Mucosa of stomach (tissue), 1 donor: Measurements from ENCODE around the gene PNPLA1.
A peak's percentile ranks its signal among the peaks of the same experiment; 100 is the strongest.
"Not testable (repeated sequence)": the region's sequence is repeated elsewhere in the genome, so short reads cannot be mapped to it uniquely, and the experiment has no call there.

ENCODE experiments used
- H3K27me3 ChIP-seq: one replicate; pipeline ENCODE4 v1.7.0; 2013; ENCODE audit warnings: mild to moderate bottlenecking, low read length; ENCODE audit not compliant: control insufficient read depth, insufficient read depth
- H3K36me3 ChIP-seq: one replicate; pipeline ENCODE4 v1.7.0; 2013; ENCODE audit warnings: low read length; ENCODE audit not compliant: control insufficient read depth, insufficient read depth
- H3K4me1 ChIP-seq: one replicate; pipeline ENCODE4 v1.7.0; 2013; ENCODE audit warnings: mild to moderate bottlenecking, low read length; ENCODE audit not compliant: control insufficient read depth, insufficient read depth
- H3K4me3 ChIP-seq: one replicate; pipeline ENCODE4 v1.7.0; 2013; ENCODE audit warnings: low read length
- H3K9ac ChIP-seq: one replicate; pipeline ENCODE4 v1.7.0; 2013; ENCODE audit warnings: mild to moderate bottlenecking, low read length, moderate library complexity
- H3K9me3 ChIP-seq: one replicate; pipeline ENCODE4 v1.7.0; 2013; ENCODE audit warnings: mild to moderate bottlenecking, low read length, moderate library complexity; ENCODE audit not compliant: control insufficient read depth
- donor health status: Pancreatic carcinoma.

PNPLA1 gene

DNA sequence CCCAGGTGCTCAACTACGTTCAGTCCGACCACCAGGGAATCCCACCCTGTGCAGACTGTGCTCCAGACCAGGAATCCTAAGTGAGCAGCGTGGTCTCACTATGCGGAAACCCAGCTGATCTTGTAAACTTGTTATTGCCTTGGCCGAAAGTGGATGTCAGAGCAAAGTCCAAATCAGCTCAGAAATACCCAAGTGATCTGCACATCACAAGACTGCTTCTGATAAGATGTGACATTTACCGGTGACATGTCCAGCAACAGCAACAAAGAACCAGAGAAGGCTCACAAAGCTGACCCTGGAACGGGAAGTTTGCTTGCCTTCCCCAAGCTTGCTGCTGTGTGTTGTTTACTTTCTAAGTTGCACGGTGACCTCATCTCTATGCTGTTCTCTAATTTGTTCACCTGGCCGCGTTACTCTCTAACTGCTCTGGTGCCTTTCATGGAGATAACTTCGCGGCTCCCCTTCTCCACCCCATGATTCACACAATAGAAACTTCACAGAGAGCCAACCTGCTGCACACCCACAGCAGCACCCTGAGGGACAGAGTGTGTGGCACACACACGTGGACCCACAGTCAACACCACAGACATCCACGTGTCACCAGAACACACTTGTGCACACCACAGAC lies 65.1 kb downstream of the PNPLA1 start:
- no peaks in the 10 kb centered on the region for H3K36me3 ChIP-seq
- peaks cover 33% of the 10 kb centered on the region for H3K4me1 ChIP-seq
- no peaks in the 10 kb centered on the region for H3K27me3 ChIP-seq
- no peaks in the 10 kb centered on the region for H3K9me3 ChIP-seq
- H3K4me3 ChIP-seq: peak overlapping the region; percentile 2
- peak overlapping the region; percentile 56 for H3K9ac ChIP-seq

DNA sequence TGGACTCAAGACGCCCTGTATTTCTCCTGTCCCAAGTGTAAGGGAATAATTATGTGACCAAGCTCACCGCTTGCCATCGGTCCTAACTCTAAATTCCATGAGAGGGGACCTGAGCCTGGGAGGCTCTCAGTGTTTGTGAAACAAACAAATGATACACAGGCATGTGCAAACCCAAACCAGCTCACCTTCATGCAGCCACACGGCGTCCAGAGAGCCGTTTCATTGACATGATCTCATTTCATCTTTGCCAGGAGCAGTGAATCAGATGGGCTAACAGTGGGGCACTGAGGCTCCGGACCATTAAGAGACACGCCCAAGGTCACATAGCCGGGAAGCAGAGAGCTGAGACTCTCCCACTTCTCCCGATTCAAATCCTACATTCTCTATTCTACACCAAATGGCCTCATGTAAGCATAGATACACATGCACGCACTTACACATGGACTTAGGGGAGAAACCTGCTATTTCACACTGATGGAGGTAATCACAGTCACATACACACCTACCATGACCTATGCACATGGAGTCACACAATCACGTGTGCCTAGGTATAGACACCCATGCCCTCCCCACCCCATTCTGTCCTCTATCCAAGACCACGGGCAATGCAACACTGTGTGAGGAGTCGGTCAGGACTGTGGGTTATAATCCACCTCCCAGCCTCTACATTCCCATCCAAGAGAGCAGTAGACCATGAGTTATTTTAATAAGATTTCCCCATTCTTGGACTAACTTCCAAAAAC lies 65.8 kb downstream of the PNPLA1 start:
- Histone ChIP-seq H3K4me3 (peak overlapping the region; percentile 2), H3K4me1 (peaks cover 40% of the 10 kb centered on the region), H3K9ac (peak overlapping the region; percentile 30)

DNA sequence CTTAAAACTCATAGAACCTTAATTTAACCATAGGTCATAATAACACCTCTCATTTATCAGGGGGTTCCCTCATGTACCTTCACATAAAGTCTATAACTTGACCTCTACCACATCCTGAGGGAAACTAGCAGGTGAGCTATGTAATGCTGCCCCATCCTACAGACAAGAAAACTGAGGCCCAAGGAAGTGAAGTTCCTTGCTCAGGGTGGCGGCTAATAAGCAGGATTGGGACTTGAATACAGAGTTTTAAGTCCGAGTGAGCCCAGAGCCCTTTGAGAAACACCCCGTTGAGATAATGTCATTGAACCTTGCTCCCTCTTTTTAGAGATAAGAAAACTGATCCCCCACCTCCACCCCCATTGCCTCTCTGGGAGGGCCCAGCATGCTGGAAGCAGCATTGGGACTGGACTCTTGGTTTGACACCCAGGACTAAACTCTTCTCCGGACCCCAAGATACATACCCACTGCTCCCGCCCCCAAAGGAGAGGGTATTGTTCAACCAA lies 66.4 kb downstream of the PNPLA1 start:
- H3K27me3 ChIP-seq: no peaks in the 10 kb centered on the region

More for the DNA sequence above, 65.8 kb downstream of the PNPLA1 start:
- no peaks in the 10 kb centered on the region for H3K27me3 ChIP-seq
- H3K36me3 ChIP-seq: no peaks in the 10 kb centered on the region
- H3K9me3 ChIP-seq: no peaks in the 10 kb centered on the region

GRCh38 chr6:36336779-36337241 lies 67.0 kb downstream of the PNPLA1 start, which contains the start of gene BNIP5:
Gene BNIP5 (minus strand): TSS chr6:36336888. CDS start chr6:36330690, 6,198 bp downstream.
- peak within 1 kb of the TSS; percentile 30 for H3K9ac ChIP-seq

More for the DNA sequence above, 66.4 kb downstream of the PNPLA1 start:
- H3K36me3 ChIP-seq: no peaks in the 10 kb centered on the region
- H3K9me3 ChIP-seq: no peaks in the 10 kb centered on the region
- H3K9ac ChIP-seq: no peak overlapping the region
- H3K4me1 ChIP-seq: peaks cover 44% of the 10 kb centered on the region
- no peak overlapping the region for H3K4me3 ChIP-seq

GRCh38 chr6:36337814-36338213 lies 68.0 kb downstream of the PNPLA1 start:
- H3K9me3 ChIP-seq: no peaks in the 10 kb centered on the region
- peaks cover 44% of the 10 kb centered on the region for H3K4me1 ChIP-seq
- H3K9ac ChIP-seq: no peak overlapping the region
- H3K36me3 ChIP-seq: no peaks in the 10 kb centered on the region
- H3K27me3 ChIP-seq: no peaks in the 10 kb centered on the region
- H3K4me3 ChIP-seq: no peak overlapping the region

More at GRCh38 chr6:36336779-36337241, 67.0 kb downstream of the PNPLA1 start, which contains the start of gene BNIP5:
- H3K4me1 ChIP-seq: peaks cover 44% of the 10 kb centered on the region
- H3K4me3 ChIP-seq: peak within 1 kb of the TSS; percentile 2
- no peaks in the 10 kb centered on the region for H3K9me3 ChIP-seq
- no peaks in the 10 kb centered on the region for H3K27me3 ChIP-seq
- no peaks in the 10 kb centered on the region for H3K36me3 ChIP-seq

DNA sequence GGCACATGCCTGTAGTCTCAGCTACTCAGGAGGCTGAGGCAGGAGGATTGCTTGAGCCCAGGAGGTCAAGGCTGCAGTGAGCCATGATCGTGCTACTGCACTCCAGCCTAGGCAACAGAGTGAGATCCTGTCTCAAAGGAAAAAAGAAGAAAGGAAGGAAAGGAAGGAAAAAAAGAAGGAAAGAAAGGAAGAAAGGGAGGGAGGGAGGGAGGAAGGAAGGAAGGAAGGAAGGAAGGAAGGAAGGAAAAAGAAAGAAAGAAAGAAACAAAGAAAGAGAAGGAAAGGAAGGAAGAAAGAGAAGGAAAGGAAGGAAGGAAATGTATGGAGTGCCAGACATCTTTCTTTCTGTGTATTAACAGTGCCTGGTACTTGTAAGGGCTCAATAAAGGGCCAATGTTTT lies 68.4 kb downstream of the PNPLA1 start:
- not testable (repeated sequence) for H3K27me3 ChIP-seq, H3K4me3 ChIP-seq, H3K9me3 ChIP-seq, H3K36me3 ChIP-seq, H3K9ac ChIP-seq
- peaks cover 44% of the 10 kb centered on the region for H3K4me1 ChIP-seq

- Histone ChIP-seq H3K4me3 (no peak overlapping the region), H3K9me3 (no peaks in the 10 kb centered on the region), H3K4me1 (peaks cover 44% of the 10 kb centered on the region), H3K9ac (no peak overlapping the region), H3K36me3 (no peaks in the 10 kb centered on the region), H3K27me3 (no peaks in the 10 kb centered on the region)
Measured at GRCh38 chr6:36339146-36339545, 69.3 kb downstream of the PNPLA1 start.

DNA sequence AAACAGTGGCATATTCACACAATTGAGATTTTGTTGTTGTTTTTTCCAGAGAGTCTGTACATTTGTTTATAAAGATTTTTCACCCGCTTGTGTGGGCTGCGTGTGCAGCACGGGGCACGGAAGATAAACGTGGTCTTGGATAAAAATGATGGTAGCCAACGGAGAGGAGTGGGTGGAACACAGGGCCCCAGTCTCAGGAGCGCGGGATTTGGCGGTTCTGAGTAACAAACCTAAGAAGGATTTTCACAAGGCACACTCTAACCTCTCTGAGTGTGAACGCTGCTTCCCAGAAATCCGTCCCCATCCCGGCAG lies 70.4 kb downstream of the PNPLA1 start:
- no peaks in the 10 kb centered on the region for H3K36me3 ChIP-seq
- H3K4me1 ChIP-seq: peaks cover 36% of the 10 kb centered on the region

DNA sequence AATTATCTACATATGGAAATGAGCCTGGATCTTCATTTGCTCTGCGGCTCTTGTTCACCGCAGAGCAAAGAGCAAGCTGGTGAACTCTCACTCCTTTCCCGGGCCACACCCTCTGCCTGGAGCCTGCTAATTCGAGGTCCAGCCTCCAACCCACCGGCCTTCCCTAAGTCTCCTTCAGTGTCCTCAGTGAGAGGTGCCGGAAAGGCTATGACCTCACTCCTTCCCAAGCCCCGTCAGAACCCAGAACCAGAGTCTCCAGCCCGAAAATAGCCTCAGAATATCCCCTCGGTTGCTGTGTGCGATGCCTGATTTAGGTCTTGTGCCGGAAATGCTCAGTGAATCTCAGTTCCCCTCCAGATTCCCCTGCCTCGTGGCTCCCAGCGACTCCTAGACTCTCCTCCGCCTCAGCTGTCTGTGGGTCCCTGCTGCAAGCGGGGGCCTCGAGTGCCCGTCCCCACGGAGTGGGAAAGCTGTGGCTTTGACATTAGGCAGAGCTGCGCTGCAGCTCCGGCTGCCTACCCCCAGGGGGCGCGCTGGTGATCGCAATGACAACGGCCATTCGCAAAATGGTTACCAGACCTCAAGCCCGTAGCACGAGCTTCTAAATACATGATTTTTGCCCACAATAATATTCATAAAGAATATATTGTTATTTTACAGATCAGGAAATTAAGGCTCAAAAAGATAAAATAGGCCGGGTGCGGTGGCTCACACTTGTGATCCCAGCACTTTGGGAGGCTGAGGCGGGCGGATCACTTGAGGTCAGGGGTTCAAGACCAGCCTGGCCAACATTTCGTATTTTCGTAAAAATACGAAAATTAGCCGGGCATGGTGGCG lies 71.0 kb downstream of the PNPLA1 start:
- peak overlapping the region; percentile 86 for H3K9ac ChIP-seq
- no peaks in the 10 kb centered on the region for H3K27me3 ChIP-seq
- H3K4me3 ChIP-seq: peak overlapping the region; percentile 34

More for the DNA sequence above, 70.4 kb downstream of the PNPLA1 start:
- Histone ChIP-seq H3K27me3 (no peaks in the 10 kb centered on the region), H3K9me3 (no peaks in the 10 kb centered on the region), H3K4me3 (no peak overlapping the region), H3K9ac (peak overlapping the region; percentile 86)

GRCh38 chr6:36343109-36343680 lies 73.3 kb downstream of the PNPLA1 start:
- H3K27me3 ChIP-seq: no peaks in the 10 kb centered on the region
- no peaks in the 10 kb centered on the region for H3K9me3 ChIP-seq
- H3K9ac ChIP-seq: no peak overlapping the region
- peaks cover 28% of the 10 kb centered on the region for H3K4me1 ChIP-seq
- H3K4me3 ChIP-seq: no peak overlapping the region
- H3K36me3 ChIP-seq: no peaks in the 10 kb centered on the region

More for the DNA sequence above, 71.0 kb downstream of the PNPLA1 start:
- Histone ChIP-seq H3K9me3 (no peaks in the 10 kb centered on the region), H3K36me3 (no peaks in the 10 kb centered on the region), H3K4me1 (peaks cover 31% of the 10 kb centered on the region)

GRCh38 chr6:36345681-36346466 lies 76.0 kb downstream of the PNPLA1 start:
- Histone ChIP-seq H3K9me3 (no peaks in the 10 kb centered on the region), H3K9ac (no peak overlapping the region), H3K4me3 (no peak overlapping the region), H3K27me3 (no peaks in the 10 kb centered on the region), H3K4me1 (peaks cover 29% of the 10 kb centered on the region), H3K36me3 (no peaks in the 10 kb centered on the region)
